Measurements from ENCODE around the gene DCST2.

DCST2 gene

GRCh38 chr1:155008015-155008941, 25.3 kb downstream of the DCST2 start:
- peak; percentile 90 to 93 for DNase-seq

DNA sequence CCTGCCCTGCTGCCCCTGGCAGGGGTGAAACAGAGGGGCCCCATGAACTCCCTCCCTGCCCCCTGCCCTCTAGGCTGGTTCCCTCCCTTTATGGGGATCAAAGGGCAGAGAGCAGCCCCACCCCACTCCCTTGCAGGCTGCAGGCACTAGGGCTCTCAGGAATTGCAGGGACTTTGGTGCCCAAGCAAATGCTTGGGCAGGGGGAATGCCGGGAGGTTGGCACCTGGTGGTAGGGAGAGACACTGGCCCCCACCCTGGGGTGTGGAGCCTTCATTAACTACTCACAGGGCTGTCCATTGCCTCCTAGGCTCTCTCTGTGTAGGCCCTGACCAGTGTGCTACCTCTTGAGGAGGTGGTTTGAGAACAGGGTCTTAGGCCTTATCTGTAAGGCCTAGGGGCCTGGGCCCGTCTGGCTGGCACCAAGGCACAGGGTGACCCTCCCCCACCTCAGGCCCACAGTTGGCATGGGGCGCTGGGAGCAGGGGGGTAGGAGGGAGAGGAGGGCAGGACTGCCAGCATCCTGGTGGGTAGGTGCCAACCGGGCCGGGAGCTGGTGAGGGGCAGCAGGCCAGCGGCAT, 26.2 kb downstream of the DCST2 start:
- DNase-seq: no peak

GRCh38 chr1:155006601-155007101, 26.9 kb downstream of the DCST2 start:
- DNase-seq: peak; percentile 59 to 68

DNA sequence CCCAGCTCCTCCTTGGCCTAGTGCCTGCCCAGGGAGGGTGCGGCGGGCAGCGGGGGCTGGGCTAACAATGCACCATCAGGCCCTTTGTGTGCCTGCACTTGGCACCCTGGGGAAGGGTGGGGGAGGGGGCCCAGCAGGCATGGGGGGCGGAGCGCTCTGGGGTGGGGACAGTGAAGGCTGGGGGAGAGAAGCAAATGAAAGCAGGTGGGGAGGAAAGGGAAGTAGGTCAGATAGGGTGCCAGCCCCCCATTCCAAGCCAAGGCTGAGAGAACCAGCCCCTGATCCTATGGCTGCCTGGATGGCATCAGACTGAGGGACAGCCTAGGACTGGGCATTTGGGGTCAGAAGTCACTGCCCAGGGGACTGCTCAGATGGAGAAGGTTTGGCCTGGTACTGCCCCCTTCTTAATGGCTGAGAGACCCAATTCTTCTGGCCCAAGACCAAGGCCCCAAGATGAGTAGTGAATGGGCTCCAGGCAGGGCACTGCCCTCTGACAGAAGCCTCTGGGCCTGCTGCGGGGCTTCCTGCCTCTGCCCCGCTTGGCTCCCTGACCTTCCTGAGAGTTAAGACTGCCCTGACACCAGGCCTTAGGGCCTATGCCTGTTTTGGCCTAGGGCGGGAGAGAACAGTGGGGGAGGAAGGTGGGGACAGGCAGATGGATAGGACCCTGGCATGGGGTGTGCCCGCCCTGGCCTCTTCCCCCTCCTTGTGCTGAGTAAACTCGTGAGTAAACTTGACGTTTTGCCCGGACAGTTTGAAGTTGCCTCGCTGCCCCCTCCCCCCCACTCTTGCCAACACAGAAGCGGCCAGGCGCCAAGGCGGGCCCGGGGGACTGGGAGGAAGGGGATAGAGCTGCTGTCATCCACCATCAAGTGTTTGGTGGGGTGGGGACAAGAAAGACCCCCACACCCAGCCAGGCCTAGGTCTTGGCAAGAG, 28.2 kb downstream of the DCST2 start:
- peak in 1 of 2 experiments; percentile 37 for DNase-seq

DNA sequence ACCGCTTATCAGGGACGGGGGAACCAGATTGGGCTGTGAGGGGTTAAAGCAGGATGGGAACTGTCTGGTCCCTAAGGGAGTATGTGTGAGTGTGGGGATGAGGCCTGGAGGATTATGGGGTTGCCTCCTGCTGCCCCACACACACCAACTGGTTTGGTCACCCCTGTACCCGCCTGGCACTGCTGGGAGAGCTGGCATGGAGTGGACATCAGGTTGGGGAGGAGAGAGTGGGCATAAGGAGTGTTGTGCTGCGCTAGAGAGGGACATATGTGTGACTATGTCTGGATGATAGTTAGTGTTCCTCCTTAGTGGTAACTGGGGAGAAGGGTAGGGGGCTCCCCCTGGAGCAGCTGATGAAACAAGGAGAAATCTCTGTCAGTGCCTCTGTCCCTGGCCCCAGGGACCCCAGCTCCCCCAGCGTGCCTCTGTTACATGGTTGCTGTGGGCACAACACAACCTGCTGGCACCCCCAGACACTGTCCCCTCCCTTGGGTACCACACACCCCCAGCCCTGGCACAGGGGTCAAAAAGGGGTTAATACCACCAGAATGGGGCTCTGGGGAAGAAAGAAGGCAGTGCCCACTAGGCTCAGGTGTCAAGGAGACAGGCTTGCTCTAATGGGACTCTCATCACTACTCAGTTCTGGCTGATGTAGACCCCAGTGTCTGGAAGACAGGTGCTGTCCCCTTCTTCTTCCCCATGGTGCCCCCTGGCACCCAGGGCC, 29.1 kb downstream of the DCST2 start:
- DNase-seq: peak in 1 of 2 experiments; percentile 31

GRCh38 chr1:155003766-155004351, 29.7 kb downstream of the DCST2 start:
- DNase-seq: peak in 1 of 2 experiments; percentile 47

GRCh38 chr1:155003227-155003765, 30.3 kb downstream of the DCST2 start:
- peak in 1 of 2 experiments; percentile 48 for DNase-seq

DNA sequence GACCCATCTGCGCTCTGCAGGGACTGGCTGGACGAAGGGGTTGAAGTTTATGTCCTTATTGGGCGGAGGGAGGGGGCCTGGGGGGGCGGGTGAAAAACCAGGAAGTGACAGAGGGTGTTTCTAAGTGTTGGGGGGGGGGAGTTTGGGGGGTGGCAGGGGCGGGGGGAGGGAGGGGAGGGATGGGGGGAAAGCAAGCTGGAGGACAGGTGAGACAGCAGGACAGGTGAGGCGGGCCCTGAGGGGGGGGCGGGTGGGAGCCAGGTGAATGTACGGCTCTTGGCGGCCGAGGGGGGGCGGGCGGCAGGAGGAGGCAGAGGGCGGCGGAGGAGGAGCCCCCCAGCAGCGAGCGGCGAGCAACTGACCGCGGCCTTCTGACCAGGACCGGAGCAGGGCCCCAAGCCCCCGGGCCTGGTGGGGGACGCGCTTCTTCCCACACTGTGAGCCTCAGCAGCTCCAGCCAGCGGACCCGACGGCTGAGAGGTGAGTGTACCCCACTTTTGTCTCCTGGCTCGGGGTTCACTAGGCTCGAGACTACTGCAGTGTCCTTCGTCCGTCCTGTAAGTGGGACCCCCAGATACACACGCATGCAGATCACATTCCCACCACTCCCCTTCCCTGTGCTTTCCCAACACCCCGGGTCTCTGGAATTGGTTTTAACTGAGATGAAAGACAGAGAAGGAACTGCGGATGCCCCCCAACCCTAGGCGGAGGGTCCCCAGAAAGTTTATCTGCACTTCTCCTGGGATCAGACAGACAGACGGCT, 30.9 kb downstream of the DCST2 start, which contains the start of gene ZBTB7B:
TSS of gene ZBTB7B (plus strand) at position 339 of the 763 bp plus-strand sequence. CDS start 11,859 bp downstream, outside the sequence.
- peak in 1 of 2 experiments; percentile 29 for DNase-seq

DNA sequence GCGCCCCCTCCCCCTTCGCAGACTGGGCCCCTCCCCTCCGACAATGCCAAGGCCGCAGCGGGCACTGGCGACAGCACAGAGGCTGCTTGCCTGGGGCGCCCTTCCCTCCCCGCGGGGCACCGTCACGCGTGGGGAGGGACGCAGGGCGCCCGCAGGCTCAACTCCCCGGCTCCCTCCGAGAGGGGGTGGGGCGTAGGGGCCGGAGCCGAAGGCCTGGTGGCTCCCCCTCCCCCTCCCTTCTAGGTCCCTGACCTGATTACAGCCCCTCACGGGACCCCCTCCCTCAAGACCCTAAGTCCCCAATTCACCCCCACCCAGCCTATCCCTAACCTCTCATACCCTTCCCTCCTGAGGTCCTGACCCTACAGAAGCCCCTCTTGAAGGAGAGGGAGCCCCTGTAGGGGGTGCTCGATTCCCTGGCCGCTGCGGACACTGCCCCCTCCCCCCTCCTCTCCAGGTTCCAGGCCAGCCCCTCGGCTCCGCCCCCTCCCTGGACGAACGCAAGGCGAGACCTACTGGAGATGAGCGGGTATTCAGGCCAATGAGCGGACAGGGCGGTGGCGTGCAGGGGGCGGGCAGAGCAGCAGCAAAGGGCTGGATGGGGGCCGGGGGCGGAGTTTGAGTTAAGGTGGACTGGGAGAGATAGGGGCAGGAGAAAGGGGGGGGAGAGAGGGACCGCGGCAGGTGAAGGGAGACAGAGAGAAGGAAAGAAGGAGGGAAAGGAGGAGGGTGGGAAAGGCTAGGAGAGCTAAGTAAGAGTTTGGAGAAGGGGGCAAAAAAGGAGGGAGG, 31.7 kb downstream of the DCST2 start:
- peak; percentile 100 for DNase-seq

DNA sequence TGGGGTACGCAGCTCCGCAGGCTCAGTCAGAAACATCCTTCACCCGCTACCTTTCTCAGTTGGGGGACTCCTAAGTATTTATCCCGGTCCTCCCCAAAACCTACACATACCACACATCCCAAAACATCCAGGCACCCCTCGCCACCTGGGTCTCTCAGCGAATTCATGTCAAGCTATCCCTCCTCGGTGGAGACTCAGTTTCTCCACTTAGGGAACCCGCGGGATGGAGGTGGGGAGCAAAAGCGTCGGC, 32.2 kb downstream of the DCST2 start:
- DNase-seq: no peak

- DNase-seq: peak; percentile 93 to 95
Measured at GRCh38 chr1:155000726-155001424, 32.7 kb downstream of the DCST2 start.

GRCh38 chr1:155000411-155000725, 33.2 kb downstream of the DCST2 start:
- DNase-seq: no peak

- DNase-seq: peak; percentile 80 to 85
Measured at GRCh38 chr1:154999571-155000410, 33.8 kb downstream of the DCST2 start.

DNA sequence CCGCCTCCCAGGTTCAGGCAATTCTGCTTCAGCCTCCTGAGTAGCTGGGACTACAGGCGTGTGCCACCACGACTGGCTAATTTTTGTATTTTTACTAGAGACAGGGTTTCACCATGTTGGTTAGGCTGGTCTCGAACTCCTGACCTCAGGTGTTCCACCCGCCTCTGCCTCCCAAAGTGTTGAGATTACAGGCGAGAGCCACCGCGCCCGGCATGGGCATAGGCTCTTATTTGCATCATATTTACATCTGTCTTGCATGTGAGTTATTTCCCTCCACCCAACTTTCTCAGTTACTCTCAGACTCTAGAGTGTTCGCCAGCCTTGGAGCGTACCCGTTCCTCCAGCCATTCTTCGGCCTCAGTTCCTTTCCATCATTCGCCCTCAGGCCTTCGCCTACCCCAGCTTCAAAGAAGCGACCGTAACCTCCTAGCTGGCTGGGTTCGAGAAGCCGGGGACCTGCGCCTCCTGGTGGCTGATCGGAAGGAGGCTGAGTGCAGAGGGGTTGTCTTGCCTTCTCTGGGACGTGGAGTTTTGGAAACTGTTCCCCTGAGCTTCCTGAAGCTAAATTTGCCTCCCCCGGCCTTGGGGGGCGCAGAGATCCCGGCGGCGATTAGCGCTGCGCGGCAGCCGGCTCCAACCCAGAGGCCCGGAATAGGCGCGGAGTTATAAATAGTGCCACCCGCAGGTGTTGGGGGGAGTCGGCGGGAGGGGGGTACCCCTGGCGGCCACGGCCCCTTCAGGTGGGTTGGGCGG, 34.6 kb downstream of the DCST2 start:
- DNase-seq: peak; percentile 86 to 88

DNA sequence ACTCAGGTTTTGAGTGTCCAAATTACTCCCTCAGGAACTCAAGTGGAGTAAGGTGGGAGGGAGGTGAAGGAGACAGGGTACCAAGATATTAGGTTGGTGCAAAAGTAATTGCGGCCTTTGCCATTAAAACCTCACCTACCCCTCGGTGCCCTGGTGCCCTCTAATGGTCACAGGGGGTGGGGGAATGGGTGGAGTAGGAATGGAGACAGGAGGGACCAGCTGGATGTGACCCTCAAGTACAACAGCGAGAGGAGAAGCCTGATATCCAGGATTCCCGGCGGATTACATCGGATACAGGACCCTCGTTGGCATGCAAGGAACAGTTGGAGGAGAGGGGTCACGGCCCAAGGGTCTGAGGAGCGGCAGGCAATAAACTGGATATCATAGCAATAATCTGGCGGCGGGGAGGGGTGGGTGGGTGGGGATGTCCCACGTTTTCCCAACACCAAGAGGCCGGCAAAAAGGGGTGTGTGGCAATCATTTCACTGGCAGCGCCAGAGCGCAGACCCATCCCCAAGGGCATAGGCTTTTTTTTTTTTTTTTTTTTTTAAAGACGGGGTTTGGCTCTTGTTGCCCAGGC, 35.3 kb downstream of the DCST2 start:
- no peak for DNase-seq

GRCh38 chr1:154996966-154997701, 36.4 kb downstream of the DCST2 start:
- DNase-seq: no peak

Data from activated CD4-positive, alpha-beta T cell treated with anti-CD3 and anti-CD28 coated beads, Interleukin-2, amount 50 U/mL, for 48 hours (primary cell).